Lung (tissue), 12 donors: ENCODE data around the gene ARF1. TPM values are rescaled to one million over a fixed set of nuclear protein-coding genes. Genes with fewer than 3 reads are reported as not detected.
A peak's percentile ranks its signal among the peaks of the same experiment; 100 is the strongest.

Source experiments
- ATAC-seq: fragments of 200-7000 bp; cut with Tn5 transposase; one replicate; pipeline ENCODE4 v1.9.1; 2020; ENCODE audit warnings: moderate number of reproducible peaks; ENCODE audit not compliant: insufficient read depth, low FRiP score
- DNase-seq, 3 donors: peaks; one replicate each; pipeline ENCODE4 v3.0.0-alpha.2; 2013 to 2017
- H3K27ac ChIP-seq, 2 donors: one replicate each; pipeline ENCODE4 v1.5.1; 2013; ENCODE audit warnings: mild to moderate bottlenecking in 2 of 2, moderate library complexity in 2 of 2, control low read depth in 1 of 2, inconsistent platforms in 1 of 2, low read depth in 1 of 2, low read length in 1 of 2
- H3K27me3 ChIP-seq, 3 donors: one replicate each; pipeline ENCODE4 v1.5.1; 2013; ENCODE audit warnings: low read length in 2 of 3; ENCODE audit not compliant: control insufficient read depth in 3 of 3, insufficient read depth in 3 of 3
- H3K36me3 ChIP-seq, 4 donors: one replicate each; pipeline ENCODE4 v1.5.1; 2013; ENCODE audit warnings: low read length in 4 of 4, mild to moderate bottlenecking in 1 of 4, moderate library complexity in 1 of 4; ENCODE audit not compliant: control insufficient read depth in 4 of 4, insufficient read depth in 4 of 4
- H3K4me1 ChIP-seq, 5 donors: one replicate each; pipeline ENCODE4 v1.5.1; 2013; ENCODE audit warnings: low read length in 5 of 5, mild to moderate bottlenecking in 2 of 5, moderate library complexity in 1 of 5; ENCODE audit not compliant: control insufficient read depth in 5 of 5, insufficient read depth in 5 of 5
- H3K4me3 ChIP-seq: one replicate; pipeline ENCODE4 v1.5.1; 2013; ENCODE audit warnings: mild to moderate bottlenecking, control low read depth, moderate library complexity
- H3K9ac ChIP-seq, 2 donors: one replicate each; pipeline ENCODE4 v1.5.1; 2013; ENCODE audit warnings: low read length in 2 of 2, control low read depth in 1 of 2; ENCODE audit not compliant: insufficient read depth in 1 of 2
- H3K9me3 ChIP-seq, 4 donors: one replicate each; pipeline ENCODE4 v1.5.1; 2013; ENCODE audit warnings: low read length in 3 of 4, mild to moderate bottlenecking in 1 of 4, moderate library complexity in 1 of 4; ENCODE audit not compliant: control insufficient read depth in 4 of 4, insufficient read depth in 3 of 4
- CTCF ChIP-seq: IDR thresholded peaks from 2 replicates; pipeline ENCODE4 v1.5.1; 2012; ENCODE audit warnings: mild to moderate bottlenecking; ENCODE audit errors: control extremely low read depth, extremely low read depth
- WGBS, 2 donors: extraction: QIAGEN DNeasy Blood & Tissue Kit; methylation state at CpG; one replicate each; pipeline ENCODE4 v1.1.7; 2013; 5-methylcytosine and 5-hydroxymethylcytosine counted together
- polyA plus RNA-seq, 2 donors: library from polyadenylated mRNA; stranded (reverse); fragments of 200-250 nt; gene quantifications; one replicate each; pipeline ENCODE4 v1.2.1, GENCODE V29; 2013
- total RNA-seq, 2 donors: library from RNA; depleted of rRNA in 1 of 2; stranded (reverse); fragments of >200 nt in 1 of 2; gene quantifications; one replicate each; pipeline ENCODE4 v1.2.1, GENCODE V29; 2014 to 2021
- donor health status: control.
- donor health status: control.
- donor health status: Bipolar disorder and iron deficiency.
- donor health status: healthy.
- donor health status: DM: yes; HTN: yes; CAD: no.

The ARF1 gene
- total and polyA plus RNA-seq, 4 donors: 226 to 713 (median 439) TPM

- H3K27me3 ChIP-seq: no peaks in the 10 kb centered on the region
- DNase-seq (peak; percentile 96 to 97 (median 96)), ATAC-seq (peak; percentile 79)
- H3K9ac ChIP-seq: peak within 1 kb of the TSS; percentile 17 to 25
- 0% methylated on average over 94 to 104 of the region's 104 CpGs for WGBS, 2 donors
- H3K4me3 ChIP-seq: peak within 1 kb of the TSS; percentile 83
- no peaks in the 10 kb centered on the region for H3K9me3 ChIP-seq
- peak within 1 kb of the TSS; percentile 71 to 94 for H3K27ac ChIP-seq
- H3K4me1 ChIP-seq: peaks cover under 1 to 6% (median 3%) of the 10 kb centered on the region in 5 donors
- H3K36me3 ChIP-seq: peaks cover 9 to 38% (median 20%) of the 10 kb centered on the region in 4 donors
- no peak for TF ChIP-seq CTCF
Observed at GRCh38 chr1:228102791-228103620, 20.5 kb downstream of the ARF1 start, which contains the start of gene C1orf35. C1orf35 (minus strand) TSS chr1:228103325; CDS start chr1:228103227, 98 bp downstream.

- Histone ChIP-seq H3K27ac (no peak overlapping the region), H3K9ac (no peak overlapping the region), H3K27me3 (no peaks in the 10 kb centered on the region), H3K9me3 (no peaks in the 10 kb centered on the region), H3K4me1 (peaks cover 2 to 11% (median 6%) of the 10 kb centered on the region in 5 donors), H3K4me3 (no peak overlapping the region), H3K36me3 (peaks cover under 1 to 24% (median 6%) of the 10 kb centered on the region in 4 donors)
- no peak for TF ChIP-seq CTCF
- 77 to 79% methylated on average over 7 of the region's 7 CpGs for WGBS, 2 donors
- ATAC-seq (no peak), DNase-seq (no peak)
Observed at GRCh38 chr1:228104526-228105269, 22.2 kb downstream of the ARF1 start.

GRCh38 chr1:228105270-228105995 is 22.9 kb downstream of the ARF1 start:
- no peak overlapping the region for H3K4me3 ChIP-seq
- no peaks in the 10 kb centered on the region for H3K9me3 ChIP-seq
- H3K27ac ChIP-seq: no peak overlapping the region
- ATAC-seq: no peak
- no peak for TF ChIP-seq CTCF
- no peaks in the 10 kb centered on the region for H3K27me3 ChIP-seq
- WGBS, 2 donors: 84 to 90% methylated on average over 9 of the region's 9 CpGs
- H3K4me1 ChIP-seq: peaks cover 2 to 18% (median 6%) of the 10 kb centered on the region in 5 donors
- peaks cover 0 to 19% (median 5%) of the 10 kb centered on the region in 4 donors for H3K36me3 ChIP-seq
- H3K9ac ChIP-seq: no peak overlapping the region
- no peak for DNase-seq
